Mesenchymal stem cell (in vitro differentiated cells and primary cell): ENCODE measurements around the gene PDE9A.

ENCODE experiments used
- DNase-seq: peaks from one replicate; pipeline ENCODE4 v3.0.0-alpha.2; 2013
- H2AFZ ChIP-seq: one replicate; pipeline ENCODE4 v1.6.1; 2013; ENCODE audit warnings: low read depth, mild to moderate bottlenecking, control low read depth, inconsistent platforms, low read length, moderate library complexity
- H2AK5ac ChIP-seq: 2 replicates; pipeline ENCODE4 v1.6.1; 2013; ENCODE audit warnings: low read length, moderate library complexity, mild to moderate bottlenecking, inconsistent platforms; ENCODE audit not compliant: severe bottlenecking
- H2BK120ac ChIP-seq: one replicate; pipeline ENCODE4 v1.6.1; 2013; ENCODE audit warnings: low read depth, mild to moderate bottlenecking, inconsistent platforms, low read length, moderate library complexity
- H2BK12ac ChIP-seq, 2 experiments: one replicate each; pipeline ENCODE4 v1.6.1; 2013; ENCODE audit warnings: inconsistent platforms in 2 of 2, low read length in 2 of 2, mild to moderate bottlenecking in 2 of 2, moderate library complexity in 2 of 2, control low read depth in 1 of 2
- H2BK15ac ChIP-seq: one replicate; pipeline ENCODE4 v1.6.1; 2013; ENCODE audit warnings: mild to moderate bottlenecking, low read depth, inconsistent platforms; ENCODE audit not compliant: poor library complexity, severe bottlenecking
- H2BK5ac ChIP-seq: 2 replicates; pipeline ENCODE4 v1.6.1; 2013; ENCODE audit warnings: low read depth, mild to moderate bottlenecking, low read length, control low read depth, inconsistent platforms; ENCODE audit not compliant: poor library complexity, severe bottlenecking
- H3K14ac ChIP-seq, 2 experiments: one replicate each; pipeline ENCODE4 v1.6.1; 2013; ENCODE audit warnings: inconsistent platforms in 2 of 2, low read length in 2 of 2, control low read depth in 1 of 2, mild to moderate bottlenecking in 1 of 2, moderate library complexity in 1 of 2
- H3K18ac ChIP-seq, 2 experiments: one replicate each; pipeline ENCODE4 v1.6.1; 2013; ENCODE audit warnings: inconsistent platforms in 2 of 2, low read length in 2 of 2, control low read depth in 1 of 2, low read depth in 1 of 2, mild to moderate bottlenecking in 1 of 2
- H3K23ac ChIP-seq, 2 experiments: one replicate each; pipeline ENCODE4 v1.6.1; 2013; ENCODE audit warnings: inconsistent platforms in 2 of 2, low read length in 2 of 2, mild to moderate bottlenecking in 2 of 2, moderate library complexity in 2 of 2, control low read depth in 1 of 2
- H3K27ac ChIP-seq: 2 replicates; pipeline ENCODE4 v1.5.1; 2013; ENCODE audit warnings: mild to moderate bottlenecking, moderate library complexity, low read length, control low read depth, inconsistent platforms; ENCODE audit not compliant: poor library complexity, severe bottlenecking
- H3K27me3 ChIP-seq, 2 experiments: 2 replicates each; pipeline versions ENCODE4 v1.6.1 to v1.7.0; 2013; ENCODE audit warnings: low read length in 2 of 2, mild to moderate bottlenecking in 2 of 2, moderate library complexity in 2 of 2, control low read depth in 1 of 2, inconsistent platforms in 1 of 2; ENCODE audit not compliant: control insufficient read depth in 1 of 2, insufficient read depth in 1 of 2
- H3K36me3 ChIP-seq, 2 experiments: 2 replicates each; pipeline versions ENCODE4 v1.6.1 to v1.7.0; 2013; ENCODE audit warnings: low read length in 2 of 2, control low read depth in 1 of 2, inconsistent platforms in 1 of 2, low read depth in 1 of 2, mild to moderate bottlenecking in 1 of 2; ENCODE audit not compliant: insufficient read depth in 2 of 2, control insufficient read depth in 1 of 2
- H3K4ac ChIP-seq, 2 experiments: one replicate each; pipeline ENCODE4 v1.6.1; 2013; ENCODE audit warnings: inconsistent platforms in 2 of 2, low read length in 2 of 2, mild to moderate bottlenecking in 2 of 2, moderate library complexity in 2 of 2, control low read depth in 1 of 2, low read depth in 1 of 2
- H3K4me1 ChIP-seq: 2 replicates; pipeline ENCODE4 v1.6.1; 2013; ENCODE audit warnings: low read depth, low read length, control low read depth; ENCODE audit not compliant: control insufficient read depth, insufficient read depth
- H3K4me2 ChIP-seq: 2 replicates; pipeline ENCODE4 v1.6.1; 2013; ENCODE audit warnings: low read length, mild to moderate bottlenecking, inconsistent platforms; ENCODE audit not compliant: poor library complexity, severe bottlenecking
- H3K4me3 ChIP-seq, 2 experiments: 2 replicates each; pipeline versions ENCODE4 v1.5.1 to v1.7.0; 2013; ENCODE audit warnings: low read length in 2 of 2, mild to moderate bottlenecking in 2 of 2, control low read depth in 1 of 2, low read depth in 1 of 2; ENCODE audit not compliant: insufficient read depth in 1 of 2
- H3K79me1 ChIP-seq: replicated peaks from 2 replicates; pipeline ENCODE4 v1.6.1; 2013; ENCODE audit warnings: mild to moderate bottlenecking, control low read depth, low read length, inconsistent platforms; ENCODE audit not compliant: poor library complexity, severe bottlenecking
- H3K9ac ChIP-seq: 2 replicates; pipeline ENCODE4 v1.7.0; 2013; ENCODE audit warnings: mild to moderate bottlenecking, low read length, moderate library complexity
- H3K9me3 ChIP-seq: 2 replicates; pipeline ENCODE4 v1.7.0; 2013; ENCODE audit warnings: mild to moderate bottlenecking, low read length; ENCODE audit not compliant: control insufficient read depth
- H4K8ac ChIP-seq: one replicate; pipeline ENCODE4 v1.6.1; 2013; ENCODE audit warnings: inconsistent platforms, mild to moderate bottlenecking, low read length, moderate library complexity
- H4K91ac ChIP-seq: one replicate; pipeline ENCODE4 v1.6.1; 2013; ENCODE audit warnings: mild to moderate bottlenecking, low read length, inconsistent platforms
- WGBS: methylation state at CpG from one replicate; pipeline ENCODE4 v1.1.7; 2013; ENCODE audit warnings: mixed read lengths; 5-methylcytosine and 5-hydroxymethylcytosine counted together

Gene PDE9A

DNA sequence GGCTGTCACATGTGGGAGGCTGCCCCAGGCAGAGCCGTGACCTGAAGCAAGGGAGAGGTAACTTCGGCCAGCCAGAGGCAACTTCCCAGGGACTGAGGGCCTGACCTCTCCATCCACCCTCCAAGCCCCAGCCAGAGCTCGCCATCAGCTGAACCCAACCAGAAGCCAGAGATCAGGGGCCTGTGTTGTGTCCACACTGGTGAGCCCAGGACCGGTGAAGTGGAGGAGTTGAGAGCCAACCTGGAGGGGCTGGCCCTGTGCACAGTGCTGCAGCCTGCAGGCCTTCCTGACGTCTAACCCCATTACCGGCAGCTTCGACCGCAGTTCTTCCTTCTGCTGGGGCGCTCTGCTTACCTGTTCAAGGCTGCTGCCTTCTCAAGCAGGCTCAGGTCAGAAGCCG, 19.6 kb upstream of the PDE9A start:
- H3K18ac ChIP-seq = peak overlapping the region in 1 of 2 experiments; percentile 41
- peak overlapping the region in 1 of 2 experiments; percentile 34 for H2BK12ac ChIP-seq
- no peaks in the 10 kb centered on the region for H3K9me3 ChIP-seq
- peaks cover 37 to 48% of the 10 kb centered on the region in 2 experiments for H3K27me3 ChIP-seq
- H3K9ac ChIP-seq = no peak overlapping the region
- peak overlapping the region; percentile 35 for H2BK15ac ChIP-seq
- WGBS = 91% methylated on average over 10 of the region's 10 CpGs
- no peak for DNase-seq
- H3K4me1 ChIP-seq = peaks cover 7% of the 10 kb centered on the region
- H3K27ac ChIP-seq = no peak overlapping the region
- H2BK5ac ChIP-seq = no peak overlapping the region
- no peak overlapping the region for H2AFZ ChIP-seq
- no peak overlapping the region for H2BK120ac ChIP-seq
- no peak overlapping the region for H3K4me3 ChIP-seq
- peak overlapping the region; percentile 47 for H4K91ac ChIP-seq
- H3K23ac ChIP-seq = no peak overlapping the region
- H3K79me1 ChIP-seq = no peaks in the 10 kb centered on the region
- no peak overlapping the region for H3K4me2 ChIP-seq
- H4K8ac ChIP-seq = no peak overlapping the region
- H2AK5ac ChIP-seq = no peak overlapping the region
- no peak overlapping the region for H3K14ac ChIP-seq
- H3K4ac ChIP-seq = no peak overlapping the region
- H3K36me3 ChIP-seq = no peaks in the 10 kb centered on the region

- Histone ChIP-seq H3K79me1 (no peaks in the 10 kb centered on the region), H3K9me3 (no peaks in the 10 kb centered on the region), H4K91ac (peak overlapping the region; percentile 62), H3K4me1 (peaks cover 7% of the 10 kb centered on the region), H3K14ac (peak overlapping the region in 1 of 2 experiments; percentile 62), H3K36me3 (no peaks in the 10 kb centered on the region), H3K4me2 (no peak overlapping the region), H3K18ac (peak overlapping the region; percentile 55 to 90), H3K27ac (no peak overlapping the region), H3K23ac (no peak overlapping the region), H2BK120ac (no peak overlapping the region), H2AFZ (no peak overlapping the region), H3K4ac (no peak overlapping the region), H4K8ac (peak overlapping the region; percentile 87), H2BK5ac (no peak overlapping the region), H3K9ac (peak overlapping the region; percentile 65), H3K27me3 (peaks cover 26 to 37% of the 10 kb centered on the region in 2 experiments), H2BK15ac (no peak overlapping the region), H2BK12ac (peak overlapping the region in 1 of 2 experiments; percentile 88), H3K4me3 (peak overlapping the region in 1 of 2 experiments; percentile 55), H2AK5ac (no peak overlapping the region)
- no peak for DNase-seq
- 62% methylated on average over 6 of the region's 6 CpGs for WGBS
Measured at GRCh38 chr21:42635848-42636519, 17.4 kb upstream of the PDE9A start.

- Histone ChIP-seq H3K4me3 (peak overlapping the region in 1 of 2 experiments; percentile 55), H3K14ac (no peak overlapping the region), H3K23ac (no peak overlapping the region), H3K27ac (no peak overlapping the region), H3K9me3 (no peaks in the 10 kb centered on the region), H2BK15ac (no peak overlapping the region), H3K4me1 (peaks cover 9% of the 10 kb centered on the region), H3K4ac (peak overlapping the region in 1 of 2 experiments; percentile 24), H3K4me2 (no peak overlapping the region), H2AK5ac (no peak overlapping the region), H3K18ac (peak overlapping the region; percentile 14 to 58), H3K79me1 (no peaks in the 10 kb centered on the region), H3K27me3 (peaks cover 30 to 31% of the 10 kb centered on the region in 2 experiments), H2BK5ac (no peak overlapping the region), H2BK12ac (peak overlapping the region in 1 of 2 experiments; percentile 59), H4K8ac (peak overlapping the region; percentile 10), H3K36me3 (no peaks in the 10 kb centered on the region), H3K9ac (peak overlapping the region; percentile 65), H2BK120ac (no peak overlapping the region), H4K91ac (peak overlapping the region; percentile 87), H2AFZ (no peak overlapping the region)
- WGBS = 41% methylated on average over 6 of the region's 10 CpGs
- DNase-seq = peak; percentile 92
Measured at GRCh38 chr21:42636520-42637266, 16.7 kb upstream of the PDE9A start.
